ENCODE results near the gene PHYHD1.

PHYHD1 gene

DNA sequence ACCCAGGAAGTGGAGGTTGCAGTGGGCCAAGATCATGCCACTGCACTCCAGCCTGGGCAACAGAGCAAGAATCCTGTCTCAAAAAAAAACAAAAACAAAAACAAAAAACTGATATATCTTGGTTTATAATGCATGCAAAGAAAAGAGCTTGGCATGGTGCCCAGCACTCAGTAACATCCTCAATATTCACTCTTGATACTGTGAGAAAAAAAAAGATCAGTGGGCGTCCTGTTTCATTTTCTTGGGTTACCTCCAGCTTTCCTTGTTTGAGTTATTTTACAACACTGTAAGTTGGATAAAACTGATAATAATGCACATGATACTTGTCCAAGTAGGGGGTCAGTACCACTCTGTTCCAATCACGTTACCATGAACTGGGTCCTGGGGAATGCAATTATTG is 7.8 kb downstream of the PHYHD1 start:
- Histone ChIP-seq H2AFZ (ENCODE audit: low read length) (no peak overlapping the region), H3K79me2 (ENCODE audit: low read length) (no peaks in the 10 kb centered on the region), H3K4me3 (ENCODE audit: low read length) (no peak overlapping the region), H3K9ac (ENCODE audit: low read length) (no peak overlapping the region), H3K9me2 (replicated peaks; ENCODE audit: insufficient read depth, low read length) (no peaks in the 10 kb centered on the region), H4K20me1 (ENCODE audit: insufficient read depth, low read length) (no peaks in the 10 kb centered on the region), H3K9me3 (replicated peaks; ENCODE audit: insufficient read depth, low read length) (no peaks in the 10 kb centered on the region), H3K27me3 (replicated peaks; ENCODE audit: insufficient read depth, low read length) (no peaks in the 10 kb centered on the region), H3K27ac (ENCODE audit: low read length) (no peak overlapping the region), H3K4me1 (ENCODE audit: low read length) (no peaks in the 10 kb centered on the region), H3K36me3 (replicated peaks; ENCODE audit: insufficient read depth, low read length) (no peaks in the 10 kb centered on the region), H3F3A (ENCODE audit: insufficient read depth, low read length) (no peaks in the 10 kb centered on the region), H3K4me2 (ENCODE audit: low read depth, low read length) (no peak overlapping the region)
- TF ChIP-seq EZH2 (optimal IDR thresholded peaks at IDR 0.05; ENCODE audit: low read depth, low read length) (no peak), EZH2phosphoT487 (IDR thresholded peaks at IDR 0.05; ENCODE audit: low read length) (no peak)
- TF ChIP-seq, protein P1, sequence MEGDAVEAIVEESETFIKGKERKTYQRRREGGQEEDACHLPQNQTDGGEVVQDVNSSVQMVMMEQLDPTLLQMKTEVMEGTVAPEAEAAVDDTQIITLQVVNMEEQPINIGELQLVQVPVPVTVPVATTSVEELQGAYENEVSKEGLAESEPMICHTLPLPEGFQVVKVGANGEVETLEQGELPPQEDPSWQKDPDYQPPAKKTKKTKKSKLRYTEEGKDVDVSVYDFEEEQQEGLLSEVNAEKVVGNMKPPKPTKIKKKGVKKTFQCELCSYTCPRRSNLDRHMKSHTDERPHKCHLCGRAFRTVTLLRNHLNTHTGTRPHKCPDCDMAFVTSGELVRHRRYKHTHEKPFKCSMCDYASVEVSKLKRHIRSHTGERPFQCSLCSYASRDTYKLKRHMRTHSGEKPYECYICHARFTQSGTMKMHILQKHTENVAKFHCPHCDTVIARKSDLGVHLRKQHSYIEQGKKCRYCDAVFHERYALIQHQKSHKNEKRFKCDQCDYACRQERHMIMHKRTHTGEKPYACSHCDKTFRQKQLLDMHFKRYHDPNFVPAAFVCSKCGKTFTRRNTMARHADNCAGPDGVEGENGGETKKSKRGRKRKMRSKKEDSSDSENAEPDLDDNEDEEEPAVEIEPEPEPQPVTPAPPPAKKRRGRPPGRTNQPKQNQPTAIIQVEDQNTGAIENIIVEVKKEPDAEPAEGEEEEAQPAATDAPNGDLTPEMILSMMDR (IDR thresholded peaks at IDR 0.05; ENCODE audit: low read length), result no peak
- DNase-seq, result no peak

DNA sequence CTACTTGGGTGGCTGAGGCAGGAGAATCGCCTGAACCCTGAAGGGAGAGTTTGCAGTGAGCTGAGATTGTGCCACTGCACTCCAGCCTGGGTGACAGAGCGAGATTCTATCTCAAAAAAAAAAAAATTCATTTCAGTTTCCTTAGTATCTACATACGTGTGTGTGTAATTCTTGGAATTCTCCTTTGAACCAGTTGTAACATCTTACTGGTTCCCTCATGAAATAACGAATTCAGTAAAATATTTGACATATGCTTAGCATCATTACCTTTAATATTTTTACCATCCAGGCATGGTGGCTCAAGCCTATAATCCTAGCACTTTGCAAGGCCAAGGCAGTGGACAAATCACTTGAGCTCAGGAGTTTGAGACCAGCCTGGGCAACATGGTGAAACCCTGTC is 8.8 kb downstream of the PHYHD1 start:
- H3K9me3 ChIP-seq (replicated peaks; ENCODE audit: insufficient read depth, low read length), result no peaks in the 10 kb centered on the region
- H3K27ac ChIP-seq (ENCODE audit: low read length), result no peak overlapping the region
- H3K4me3 ChIP-seq (ENCODE audit: low read length), result no peak overlapping the region
- TF ChIP-seq, protein P1 (IDR thresholded peaks at IDR 0.05; ENCODE audit: low read length), result no peak
- TF ChIP-seq EZH2 (optimal IDR thresholded peaks at IDR 0.05; ENCODE audit: low read depth, low read length) (no peak), EZH2phosphoT487 (IDR thresholded peaks at IDR 0.05; ENCODE audit: low read length) (no peak)
- H4K20me1 ChIP-seq (ENCODE audit: insufficient read depth, low read length), result no peaks in the 10 kb centered on the region
- H3F3A ChIP-seq (ENCODE audit: insufficient read depth, low read length), result no peaks in the 10 kb centered on the region
- H3K9me2 ChIP-seq (replicated peaks; ENCODE audit: insufficient read depth, low read length), result no peaks in the 10 kb centered on the region
- H2AFZ ChIP-seq (ENCODE audit: low read length), result no peak overlapping the region
- H3K27me3 ChIP-seq (replicated peaks; ENCODE audit: insufficient read depth, low read length), result no peaks in the 10 kb centered on the region
- no peaks in the 10 kb centered on the region for H3K4me1 ChIP-seq (ENCODE audit: low read length)
- H3K9ac ChIP-seq (ENCODE audit: low read length), result no peak overlapping the region
- no peaks in the 10 kb centered on the region for H3K79me2 ChIP-seq (ENCODE audit: low read length)
- no peak overlapping the region for H3K4me2 ChIP-seq (ENCODE audit: low read depth, low read length)
- no peaks in the 10 kb centered on the region for H3K36me3 ChIP-seq (replicated peaks; ENCODE audit: insufficient read depth, low read length)
- DNase-seq, result no peak

DNA sequence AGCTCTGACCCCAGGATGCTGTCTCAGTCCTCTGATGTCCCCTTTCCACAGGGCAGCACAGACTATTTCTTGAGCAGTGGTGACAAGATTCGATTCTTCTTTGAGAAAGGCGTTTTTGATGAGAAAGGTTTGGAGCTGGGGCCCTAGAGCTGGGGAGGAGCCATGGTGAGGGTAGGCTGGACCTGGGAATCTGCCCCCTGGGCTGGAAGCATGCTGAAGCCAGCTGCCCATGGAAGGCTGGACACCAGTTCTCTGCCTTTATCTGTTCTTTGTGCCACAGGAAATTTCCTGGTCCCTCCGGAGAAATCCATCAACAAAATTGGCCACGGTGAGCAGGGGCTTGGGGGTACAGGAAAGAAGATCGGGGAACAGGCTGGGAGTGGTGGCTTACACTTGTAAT is 12.9 kb downstream of the PHYHD1 start:
- Histone ChIP-seq H3F3A (ENCODE audit: insufficient read depth, low read length) (no peaks in the 10 kb centered on the region), H3K4me2 (ENCODE audit: low read depth, low read length) (no peak overlapping the region), H3K9me3 (replicated peaks; ENCODE audit: insufficient read depth, low read length) (no peaks in the 10 kb centered on the region), H3K79me2 (ENCODE audit: low read length) (no peaks in the 10 kb centered on the region), H3K4me3 (ENCODE audit: low read length) (no peak overlapping the region), H3K4me1 (ENCODE audit: low read length) (no peaks in the 10 kb centered on the region), H3K27me3 (replicated peaks; ENCODE audit: insufficient read depth, low read length) (no peaks in the 10 kb centered on the region), H2AFZ (ENCODE audit: low read length) (no peak overlapping the region), H3K9me2 (replicated peaks; ENCODE audit: insufficient read depth, low read length) (no peaks in the 10 kb centered on the region), H3K9ac (ENCODE audit: low read length) (no peak overlapping the region), H4K20me1 (ENCODE audit: insufficient read depth, low read length) (no peaks in the 10 kb centered on the region), H3K36me3 (replicated peaks; ENCODE audit: insufficient read depth, low read length) (no peaks in the 10 kb centered on the region), H3K27ac (ENCODE audit: low read length) (no peak overlapping the region)
- DNase-seq, result no peak
- TF ChIP-seq EZH2 (optimal IDR thresholded peaks at IDR 0.05; ENCODE audit: low read depth, low read length) (no peak), EZH2phosphoT487 (IDR thresholded peaks at IDR 0.05; ENCODE audit: low read length) (no peak)
- TF ChIP-seq, protein P1 (IDR thresholded peaks at IDR 0.05; ENCODE audit: low read length), result no peak
